Trophoblast cell (in vitro differentiated cells and primary cell): ENCODE measurements around the gene NDUFA1.
"Not testable (repeated sequence)": the region's sequence is repeated elsewhere in the genome, so short reads cannot be mapped to it uniquely, and the experiment has no call there.

Experiments used
- DNase-seq, 2 donors: peaks; one replicate each; pipeline ENCODE4 v3.0.0-alpha.2; 2016
- H2AFZ ChIP-seq: 2 replicates; pipeline ENCODE4 v1.6.1; 2013; ENCODE audit warnings: low read length, moderate library complexity, mild to moderate bottlenecking; ENCODE audit not compliant: insufficient read depth, poor library complexity
- H2AK5ac ChIP-seq: 2 replicates; pipeline ENCODE4 v1.6.1; 2013; ENCODE audit warnings: mild to moderate bottlenecking, low read length
- H2BK120ac ChIP-seq: 2 replicates; pipeline ENCODE4 v1.6.1; 2013; ENCODE audit warnings: low read length, mild to moderate bottlenecking, moderate library complexity; ENCODE audit not compliant: insufficient read depth, poor library complexity
- H2BK12ac ChIP-seq: 2 replicates; pipeline ENCODE4 v1.6.1; 2013; ENCODE audit warnings: mild to moderate bottlenecking, low read length, moderate library complexity
- H2BK5ac ChIP-seq: 2 replicates; pipeline ENCODE4 v1.6.1; 2013; ENCODE audit warnings: low read length, low read depth, moderate library complexity, mild to moderate bottlenecking; ENCODE audit not compliant: poor library complexity
- H3K14ac ChIP-seq: 2 replicates; pipeline ENCODE4 v1.6.1; 2013; ENCODE audit warnings: mild to moderate bottlenecking, low read length
- H3K18ac ChIP-seq: 2 replicates; pipeline ENCODE4 v1.6.1; 2013; ENCODE audit warnings: mild to moderate bottlenecking, low read length
- H3K23ac ChIP-seq: 2 replicates; pipeline ENCODE4 v1.6.1; 2013; ENCODE audit warnings: low read length
- H3K27ac ChIP-seq: 2 replicates; pipeline ENCODE4 v1.5.1; 2013; ENCODE audit warnings: low read depth, mild to moderate bottlenecking, inconsistent platforms, low read length, moderate library complexity
- H3K27me3 ChIP-seq: 2 replicates; pipeline ENCODE4 v1.6.1; 2013; ENCODE audit warnings: inconsistent platforms, mild to moderate bottlenecking, low read length, moderate library complexity; ENCODE audit not compliant: insufficient read depth
- H3K36me3 ChIP-seq, 2 experiments: 1 replicate in 1 of 2; 2 replicates in 1 of 2; pipeline ENCODE4 v1.6.1; 2013; ENCODE audit warnings: low read length in 2 of 2, mild to moderate bottlenecking in 2 of 2, moderate library complexity in 1 of 2; ENCODE audit not compliant: insufficient read depth in 2 of 2, control insufficient read depth in 1 of 2
- H3K4ac ChIP-seq: 2 replicates; pipeline ENCODE4 v1.6.1; 2013; ENCODE audit warnings: low read depth, mild to moderate bottlenecking, low read length, moderate library complexity
- H3K4me1 ChIP-seq, 2 experiments: 1 replicate in 1 of 2; 2 replicates in 1 of 2; pipeline ENCODE4 v1.6.1; 2013; ENCODE audit warnings: low read length in 2 of 2, mild to moderate bottlenecking in 2 of 2, moderate library complexity in 1 of 2; ENCODE audit not compliant: insufficient read depth in 2 of 2, control insufficient read depth in 1 of 2
- H3K4me2 ChIP-seq: 2 replicates; pipeline ENCODE4 v1.6.1; 2013; ENCODE audit warnings: inconsistent platforms, mild to moderate bottlenecking, low read length, moderate library complexity
- H3K4me3 ChIP-seq: 2 replicates; pipeline ENCODE4 v1.5.1; 2013; ENCODE audit warnings: mild to moderate bottlenecking, low read depth, low read length, inconsistent platforms
- H3K79me1 ChIP-seq: one replicate; pipeline ENCODE4 v1.6.1; 2013; ENCODE audit warnings: low read length
- H3K79me2 ChIP-seq: 2 replicates; pipeline ENCODE4 v1.6.1; 2013; ENCODE audit warnings: low read length, mild to moderate bottlenecking; ENCODE audit not compliant: control insufficient read depth, insufficient read depth, poor library complexity
- H3K9ac ChIP-seq: 2 replicates; pipeline ENCODE4 v1.6.1; 2013; ENCODE audit warnings: mild to moderate bottlenecking, low read length
- H3K9me3 ChIP-seq: 2 replicates; pipeline ENCODE4 v1.6.1; 2013; ENCODE audit warnings: low read depth, mild to moderate bottlenecking, control low read depth, inconsistent platforms, low read length; ENCODE audit not compliant: insufficient read depth
- H4K12ac ChIP-seq: 2 replicates; pipeline ENCODE4 v1.6.1; 2013; ENCODE audit warnings: low read depth, mild to moderate bottlenecking, low read length, moderate library complexity
- H4K8ac ChIP-seq: 2 replicates; pipeline ENCODE4 v1.6.1; 2013; ENCODE audit warnings: low read depth, mild to moderate bottlenecking, low read length, moderate library complexity
- H4K91ac ChIP-seq: one replicate; pipeline ENCODE4 v1.6.1; 2013; ENCODE audit warnings: low read depth, mild to moderate bottlenecking, low read length, moderate library complexity
- WGBS: extraction: QIAGEN DNeasy Blood & Tissue Kit; methylation state at CpG from one replicate; pipeline ENCODE4 v1.1.7; 2013; ENCODE audit warnings: missing lambda C conversion rate; ENCODE audit not compliant: insufficient read length, insufficient coverage; ENCODE audit errors: extremely low coverage; 5-methylcytosine and 5-hydroxymethylcytosine counted together

NDUFA1 gene

GRCh38 chrX:119917877-119918276 lies 46.2 kb downstream of the NDUFA1 start:
- Histone ChIP-seq H3K4ac (no peak overlapping the region), H2AK5ac (no peak overlapping the region), H3K4me2 (no peak overlapping the region), H3K79me2 (no peaks in the 10 kb centered on the region), H2BK12ac (no peak overlapping the region), H2AFZ (no peak overlapping the region), H4K12ac (no peak overlapping the region), H3K18ac (no peak overlapping the region), H4K91ac (no peak overlapping the region), H3K36me3 (no peaks in the 10 kb centered on the region), H3K27me3 (no peaks in the 10 kb centered on the region), H3K4me3 (no peak overlapping the region), H3K9ac (no peak overlapping the region), H4K8ac (no peak overlapping the region), H3K4me1 (no peaks in the 10 kb centered on the region), H3K79me1 (no peaks in the 10 kb centered on the region), H3K14ac (no peak overlapping the region), H3K23ac (no peak overlapping the region), H2BK5ac (no peak overlapping the region), H3K9me3 (no peaks in the 10 kb centered on the region), H2BK120ac (no peak overlapping the region), H3K27ac (no peak overlapping the region)
- no peak for DNase-seq
- WGBS: no CpG with 5 or more reads among the region's 2 CpGs

- no peak overlapping the region for H3K27ac ChIP-seq
These were observed 48.4 kb downstream of the NDUFA1 start for GRCh38 chrX:119919835-119920585.

GRCh38 chrX:119922391-119922790 lies 50.8 kb downstream of the NDUFA1 start:
- not testable (repeated sequence) for H3K79me1 ChIP-seq, H3K27me3 ChIP-seq, H4K12ac ChIP-seq, H3K27ac ChIP-seq, H2BK120ac ChIP-seq, H3K9me3 ChIP-seq, H3K23ac ChIP-seq, H3K79me2 ChIP-seq, H2BK5ac ChIP-seq, H3K4ac ChIP-seq, H2BK12ac ChIP-seq, H3K4me2 ChIP-seq, DNase-seq, H3K14ac ChIP-seq, H3K36me3 ChIP-seq, H4K8ac ChIP-seq, H4K91ac ChIP-seq, H3K4me1 ChIP-seq, H2AK5ac ChIP-seq, H3K18ac ChIP-seq, H3K9ac ChIP-seq, H2AFZ ChIP-seq, H3K4me3 ChIP-seq
- WGBS: no CpG with 5 or more reads among the region's 7 CpGs

More at GRCh38 chrX:119919835-119920585, 48.4 kb downstream of the NDUFA1 start:
- H3K27me3 ChIP-seq: no peaks in the 10 kb centered on the region
- H3K79me2 ChIP-seq: no peaks in the 10 kb centered on the region
- DNase-seq: no peak
- no CpG with 5 or more reads among the region's 5 CpGs for WGBS
- no peak overlapping the region for H3K4me2 ChIP-seq
- H2AK5ac ChIP-seq: no peak overlapping the region
- H4K12ac ChIP-seq: no peak overlapping the region
- H3K14ac ChIP-seq: no peak overlapping the region
- H3K4me1 ChIP-seq: no peaks in the 10 kb centered on the region
- no peak overlapping the region for H2BK5ac ChIP-seq
- no peak overlapping the region for H3K18ac ChIP-seq
- H2BK120ac ChIP-seq: no peak overlapping the region
- peaks cover 0 to 3% of the 10 kb centered on the region in 2 experiments for H3K36me3 ChIP-seq
- no peak overlapping the region for H4K91ac ChIP-seq
- H3K4ac ChIP-seq: no peak overlapping the region
- no peak overlapping the region for H3K4me3 ChIP-seq
- no peak overlapping the region for H3K23ac ChIP-seq
- H3K79me1 ChIP-seq: no peaks in the 10 kb centered on the region
- no peak overlapping the region for H2BK12ac ChIP-seq
- H3K9me3 ChIP-seq: no peaks in the 10 kb centered on the region
- H4K8ac ChIP-seq: no peak overlapping the region
- H2AFZ ChIP-seq: no peak overlapping the region
- no peak overlapping the region for H3K9ac ChIP-seq
